ENCODE results near the gene APRT.

APRT gene

DNA sequence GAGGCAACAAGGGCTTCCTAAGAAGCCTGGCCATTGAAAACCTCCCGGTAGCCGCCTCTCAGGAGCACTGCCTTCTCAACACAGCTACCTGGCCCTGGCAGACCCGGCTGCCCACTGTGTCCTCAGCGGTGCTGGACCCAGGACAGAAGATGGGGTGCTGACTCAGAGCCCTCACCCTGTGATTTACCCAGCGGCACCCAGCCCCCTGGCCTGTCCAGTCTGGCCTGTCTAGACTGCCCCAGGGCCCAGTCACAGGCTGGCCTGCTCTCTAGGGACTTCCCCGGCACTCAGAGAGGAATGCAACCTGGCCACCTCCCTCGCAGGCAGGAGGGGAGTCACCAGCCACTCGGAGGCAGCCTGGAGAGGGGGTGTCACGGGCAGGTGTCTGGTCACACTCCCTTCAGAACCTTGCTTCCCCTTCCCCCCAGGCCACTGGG is 46.8 kb downstream of the APRT start:
- H3K4me3 ChIP-seq (ENCODE audit: low read depth, low read length), result no peak overlapping the region
- TF ChIP-seq, protein P1, sequence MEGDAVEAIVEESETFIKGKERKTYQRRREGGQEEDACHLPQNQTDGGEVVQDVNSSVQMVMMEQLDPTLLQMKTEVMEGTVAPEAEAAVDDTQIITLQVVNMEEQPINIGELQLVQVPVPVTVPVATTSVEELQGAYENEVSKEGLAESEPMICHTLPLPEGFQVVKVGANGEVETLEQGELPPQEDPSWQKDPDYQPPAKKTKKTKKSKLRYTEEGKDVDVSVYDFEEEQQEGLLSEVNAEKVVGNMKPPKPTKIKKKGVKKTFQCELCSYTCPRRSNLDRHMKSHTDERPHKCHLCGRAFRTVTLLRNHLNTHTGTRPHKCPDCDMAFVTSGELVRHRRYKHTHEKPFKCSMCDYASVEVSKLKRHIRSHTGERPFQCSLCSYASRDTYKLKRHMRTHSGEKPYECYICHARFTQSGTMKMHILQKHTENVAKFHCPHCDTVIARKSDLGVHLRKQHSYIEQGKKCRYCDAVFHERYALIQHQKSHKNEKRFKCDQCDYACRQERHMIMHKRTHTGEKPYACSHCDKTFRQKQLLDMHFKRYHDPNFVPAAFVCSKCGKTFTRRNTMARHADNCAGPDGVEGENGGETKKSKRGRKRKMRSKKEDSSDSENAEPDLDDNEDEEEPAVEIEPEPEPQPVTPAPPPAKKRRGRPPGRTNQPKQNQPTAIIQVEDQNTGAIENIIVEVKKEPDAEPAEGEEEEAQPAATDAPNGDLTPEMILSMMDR (IDR thresholded peaks at IDR 0.05; ENCODE audit: insufficient read depth, low read depth, low read length, missing control alignments), result no peak
- no peak for DNase-seq (ENCODE audit: low read depth)

DNA sequence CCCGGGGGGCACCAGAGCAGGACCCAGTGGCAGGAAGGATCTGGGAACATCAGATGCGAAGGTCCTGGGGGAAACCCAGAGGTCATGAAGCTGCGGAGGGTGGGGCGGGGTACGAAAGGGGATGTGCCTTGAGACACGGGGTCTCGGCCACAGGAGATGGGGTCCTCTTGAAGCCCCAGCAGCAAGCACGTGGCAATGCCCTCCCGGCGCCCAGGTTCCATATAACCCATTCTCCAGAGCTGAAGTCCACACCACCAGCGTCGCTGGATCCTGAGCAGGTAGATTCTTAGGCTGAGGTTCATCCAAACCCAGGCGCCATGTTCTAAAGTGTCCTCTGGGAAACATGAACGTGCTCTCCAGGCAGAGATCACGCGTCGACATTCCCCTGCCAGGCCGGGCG is 47.6 kb downstream of the APRT start:
- H3K4me3 ChIP-seq (ENCODE audit: low read depth, low read length), result no peak overlapping the region
- TF ChIP-seq, protein P1 (IDR thresholded peaks at IDR 0.05; ENCODE audit: insufficient read depth, low read depth, low read length, missing control alignments), result no peak

DNA sequence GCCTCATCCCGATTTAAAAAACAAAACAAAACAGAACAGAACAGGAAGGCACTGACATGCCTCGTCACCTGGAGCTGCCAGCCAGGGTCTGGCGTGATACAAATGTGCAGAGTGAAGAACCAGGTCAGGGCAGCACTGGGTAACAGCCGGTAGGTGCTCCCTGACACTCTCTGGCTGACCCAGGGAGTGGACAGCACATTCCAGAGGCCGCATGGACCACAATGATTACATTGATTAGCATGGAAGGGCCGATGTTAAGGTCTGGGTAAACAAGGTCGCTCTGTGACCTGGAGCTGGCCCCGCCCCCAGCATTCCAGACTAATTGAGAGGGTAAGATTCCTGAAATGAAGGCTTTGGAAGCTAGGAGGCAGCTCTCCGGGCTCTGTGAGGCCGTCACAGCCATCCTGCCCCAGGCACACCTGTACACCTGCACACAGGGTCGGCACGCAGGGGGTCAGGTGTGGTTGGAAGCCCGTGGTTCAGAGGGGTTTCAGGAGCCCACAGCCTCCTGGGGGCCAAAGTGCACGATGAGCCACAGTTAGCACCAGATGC is 48.1 kb downstream of the APRT start:
- H3K4me3 ChIP-seq (ENCODE audit: low read depth, low read length), result no peak overlapping the region
- TF ChIP-seq, protein P1 (IDR thresholded peaks at IDR 0.05; ENCODE audit: insufficient read depth, low read depth, low read length, missing control alignments), result no peak
- no peak for DNase-seq (ENCODE audit: low read depth)

More for the DNA sequence above, 47.6 kb downstream of the APRT start:
- no peak for DNase-seq (ENCODE audit: low read depth)

DNA sequence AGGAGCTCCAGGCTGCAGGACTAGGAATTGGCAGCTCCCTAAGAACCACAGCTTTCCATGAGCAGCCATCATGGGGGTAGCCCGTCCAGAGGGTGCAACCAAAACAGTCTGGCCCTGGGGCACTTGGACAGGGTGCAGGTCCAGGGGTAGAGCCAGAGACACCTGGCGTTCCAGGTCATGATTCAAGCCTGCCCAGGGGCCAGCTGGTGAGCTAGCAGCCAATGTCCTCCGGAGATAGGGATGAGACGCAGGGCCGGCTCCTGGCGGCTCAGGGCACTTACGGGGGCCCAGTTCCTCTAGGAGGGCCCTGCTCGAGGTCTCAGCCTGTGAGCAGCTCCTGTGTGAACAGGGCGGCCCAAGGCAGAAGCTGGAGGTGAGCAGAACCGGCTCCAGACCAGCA is 48.8 kb downstream of the APRT start:
- H3K4me3 ChIP-seq (ENCODE audit: low read depth, low read length), result no peak overlapping the region
- no peak for DNase-seq (ENCODE audit: low read depth)
- TF ChIP-seq, protein P1 (IDR thresholded peaks at IDR 0.05; ENCODE audit: insufficient read depth, low read depth, low read length, missing control alignments), result no peak

DNA sequence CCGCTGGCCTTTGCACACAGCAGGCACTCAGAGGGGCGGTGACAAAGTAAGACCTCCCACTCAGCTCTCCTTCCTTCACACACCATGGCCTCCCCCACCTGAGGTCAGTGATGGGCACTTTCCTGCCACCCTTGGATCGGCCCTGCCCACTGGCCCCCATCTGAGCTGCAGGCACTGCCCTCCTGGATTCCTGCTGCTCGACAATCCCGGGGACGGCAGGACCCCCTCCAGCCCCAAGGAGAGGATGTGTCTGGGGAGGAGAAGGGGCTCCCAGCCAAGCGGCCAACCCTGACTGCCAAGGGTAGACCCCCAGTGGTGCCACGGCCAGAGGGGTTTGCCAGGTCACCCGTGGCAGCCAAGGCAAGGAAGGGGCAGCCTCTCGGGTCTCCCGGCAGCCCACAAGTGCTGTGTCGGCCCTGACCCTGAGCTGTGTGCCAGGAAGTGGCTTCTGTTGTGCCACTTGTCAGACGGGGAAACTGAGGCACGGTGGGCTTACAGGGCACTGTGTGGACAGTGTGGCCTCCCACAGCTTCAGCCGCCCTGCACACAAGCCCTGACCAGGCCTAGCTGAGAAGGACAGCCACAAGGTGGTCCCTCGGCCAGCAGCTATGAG is 49.4 kb downstream of the APRT start:
- TF ChIP-seq, protein P1 (IDR thresholded peaks at IDR 0.05; ENCODE audit: insufficient read depth, low read depth, low read length, missing control alignments), result no peak
- DNase-seq (ENCODE audit: low read depth), result no peak
- no peak overlapping the region for H3K4me3 ChIP-seq (ENCODE audit: low read depth, low read length)

DNA sequence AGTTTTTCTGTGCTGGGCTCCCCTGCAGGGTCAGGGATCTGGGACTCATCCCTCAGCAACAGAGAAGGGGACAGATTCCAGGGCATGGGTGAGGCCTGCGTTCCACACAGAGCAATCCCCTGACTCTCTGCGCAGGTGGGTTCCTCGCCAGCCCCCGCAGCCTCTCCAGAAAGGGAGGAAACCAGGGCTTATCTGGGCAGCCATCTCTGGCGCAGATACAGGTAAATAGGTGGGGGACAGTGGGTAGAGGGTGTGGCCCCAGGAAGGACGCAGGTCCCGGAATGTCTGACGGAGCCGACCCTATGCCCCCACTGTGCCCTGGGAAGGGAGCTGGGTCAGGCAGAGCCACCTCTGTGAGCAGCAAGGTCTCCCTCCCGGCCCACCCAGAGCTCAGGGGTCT is 49.9 kb downstream of the APRT start:
- H3K4me3 ChIP-seq (ENCODE audit: low read depth, low read length), result no peak overlapping the region
- no peak for DNase-seq (ENCODE audit: low read depth)
- TF ChIP-seq, protein P1 (IDR thresholded peaks at IDR 0.05; ENCODE audit: insufficient read depth, low read depth, low read length, missing control alignments), result no peak

DNA sequence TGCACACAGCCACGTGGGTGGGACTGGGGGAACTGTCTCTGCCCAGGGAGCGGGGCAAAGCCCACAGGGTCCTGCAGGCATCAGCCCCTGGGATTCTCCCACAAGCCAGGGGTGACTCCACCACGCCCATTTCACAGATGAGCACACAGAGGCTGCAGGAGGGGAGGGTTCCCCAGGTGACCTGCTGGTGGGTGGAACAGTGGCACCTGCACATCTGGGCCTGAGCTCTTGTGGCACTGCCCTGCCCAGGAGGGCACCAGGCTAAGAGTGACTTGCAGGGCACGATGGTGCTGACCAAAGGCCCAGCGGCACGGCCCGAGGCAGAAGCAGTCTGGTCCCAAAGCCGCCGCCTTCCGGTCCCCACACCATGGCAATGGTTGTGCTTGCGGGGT is 50.6 kb downstream of the APRT start:
- no peak overlapping the region for H3K4me3 ChIP-seq (ENCODE audit: low read depth, low read length)
- no peak for DNase-seq (ENCODE audit: low read depth)
- TF ChIP-seq, protein P1 (IDR thresholded peaks at IDR 0.05; ENCODE audit: insufficient read depth, low read depth, low read length, missing control alignments), result no peak

All from GM12865 (cell line).